GM19468 (cell line): ENCODE results near the gene GALNT17.
"Not testable (repeated sequence)": the region's sequence is repeated elsewhere in the genome, so short reads cannot be mapped to it uniquely, and the experiment has no call there.

ENCODE experiments used
- ATAC-seq: cut with Tn5 transposase; IDR thresholded peaks from one replicate; pipeline ENCODE4 v1.9.1; 2021; ENCODE audit warnings: mild to moderate bottlenecking, moderate library complexity, moderate number of reproducible peaks; ENCODE audit not compliant: unreplicated experiment; ENCODE audit errors: extremely low read depth

Gene GALNT17

DNA sequence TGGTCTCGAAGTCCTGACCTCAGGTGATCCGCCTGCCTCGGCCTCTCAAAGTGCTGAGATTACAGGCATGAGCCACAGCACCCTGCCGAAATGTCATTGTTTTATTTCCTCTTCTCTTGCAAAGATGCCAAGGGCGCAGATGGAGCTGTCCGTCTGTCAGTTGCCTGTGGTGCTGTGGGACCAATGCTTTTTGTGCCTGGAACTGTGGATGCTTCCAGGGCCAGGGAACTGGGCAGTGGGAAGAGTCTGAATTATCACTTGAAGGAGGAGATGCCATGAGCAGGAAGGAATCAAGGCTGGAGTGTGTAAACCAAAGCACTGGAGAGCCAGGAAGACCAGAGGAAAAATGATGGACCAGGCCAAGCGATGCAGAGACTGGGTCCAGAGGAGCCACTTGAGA, 459.9 kb downstream of the GALNT17 start:
- ATAC-seq, result no peak

- ATAC-seq, result not testable (repeated sequence)
Measured at GRCh38 chr7:71592388-71592787, 460.4 kb downstream of the GALNT17 start.

- ATAC-seq, result no peak
Measured at GRCh38 chr7:71594736-71595135, 462.8 kb downstream of the GALNT17 start.

DNA sequence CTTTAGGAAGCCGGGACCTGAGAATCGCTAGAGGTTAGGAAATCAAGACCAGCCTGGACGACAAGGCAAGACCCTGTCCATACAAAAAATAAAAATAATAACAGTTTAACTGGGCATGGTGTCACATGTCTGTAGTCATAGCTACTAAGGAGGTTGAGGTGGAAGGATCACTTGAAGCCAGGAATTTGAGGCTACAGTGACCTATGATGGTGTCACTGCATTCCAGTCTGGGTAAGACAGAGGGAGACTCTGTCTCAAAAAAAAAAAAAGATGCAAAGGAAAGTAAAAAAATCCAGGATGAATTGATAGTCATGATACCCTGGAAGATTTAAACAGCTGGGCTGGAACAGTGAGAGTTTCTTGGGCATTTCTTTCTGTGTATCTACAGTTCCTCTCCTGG, 463.2 kb downstream of the GALNT17 start:
- no peak for ATAC-seq

DNA sequence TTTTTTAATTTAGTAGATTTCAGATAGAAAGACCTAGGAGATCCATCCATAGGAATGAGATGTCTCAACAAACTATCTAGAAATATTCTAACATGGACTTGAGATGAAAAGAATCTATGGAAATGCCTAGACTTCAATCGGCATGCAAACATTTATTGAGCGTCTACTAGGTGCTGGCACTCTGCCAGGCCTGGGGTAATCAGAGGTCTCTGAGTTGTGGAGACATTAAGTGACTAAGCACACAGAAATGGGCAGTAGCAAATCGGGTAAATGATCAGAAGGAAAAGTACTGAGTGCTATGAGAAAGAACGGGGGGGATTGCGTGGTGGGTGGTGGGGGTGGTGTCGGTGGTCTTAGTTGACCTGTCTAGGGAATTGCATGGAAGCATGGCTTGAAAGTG, 466.6 kb downstream of the GALNT17 start:
- no peak for ATAC-seq

DNA sequence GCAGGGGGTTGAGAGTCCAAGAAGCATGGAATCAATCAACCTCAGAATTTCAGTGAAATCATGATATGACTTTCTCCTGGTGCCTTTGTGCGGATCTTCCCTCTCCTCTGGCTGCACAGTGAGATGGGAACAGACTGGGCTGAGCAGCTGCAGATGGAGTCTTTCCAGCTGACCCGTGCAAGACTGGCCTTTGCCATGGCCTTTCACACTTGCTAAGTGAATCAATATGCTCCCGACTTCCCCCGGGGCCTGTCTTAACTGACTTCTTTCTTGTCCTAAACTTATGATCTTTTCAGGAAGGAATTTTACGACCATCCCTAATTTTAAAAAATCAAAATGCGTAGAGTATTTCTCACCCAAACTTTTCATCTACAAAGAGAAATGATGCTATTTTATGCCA, 469.9 kb downstream of the GALNT17 start:
- ATAC-seq, result no peak

DNA sequence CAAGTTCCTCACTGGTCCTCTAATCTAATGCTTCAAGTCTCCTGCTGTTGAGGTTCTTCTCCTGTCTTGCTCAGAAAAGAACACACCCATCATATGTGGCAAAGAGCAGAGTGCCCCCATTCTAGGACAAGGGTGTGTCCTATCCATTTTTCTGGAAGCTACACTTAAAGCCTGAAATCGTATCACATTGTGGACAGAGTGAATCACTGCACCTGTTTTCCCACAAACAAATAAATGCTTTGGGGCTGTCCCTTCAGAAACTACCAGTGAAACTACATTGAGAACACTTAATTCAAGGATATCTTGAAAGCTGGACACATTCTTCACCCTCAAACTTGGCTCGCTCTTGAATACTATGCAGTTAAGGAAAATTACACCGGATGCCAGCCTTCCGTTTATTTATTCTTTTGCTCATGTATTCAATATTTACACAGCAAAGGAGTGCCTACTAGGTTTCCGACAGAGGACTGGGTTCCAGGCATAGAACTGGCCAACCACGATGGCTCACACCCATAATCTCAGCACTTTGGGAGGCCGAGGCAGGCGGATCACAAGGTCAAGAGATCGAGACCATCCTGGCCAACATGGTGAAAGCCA, 473.0 kb downstream of the GALNT17 start:
- ATAC-seq, result no peak

DNA sequence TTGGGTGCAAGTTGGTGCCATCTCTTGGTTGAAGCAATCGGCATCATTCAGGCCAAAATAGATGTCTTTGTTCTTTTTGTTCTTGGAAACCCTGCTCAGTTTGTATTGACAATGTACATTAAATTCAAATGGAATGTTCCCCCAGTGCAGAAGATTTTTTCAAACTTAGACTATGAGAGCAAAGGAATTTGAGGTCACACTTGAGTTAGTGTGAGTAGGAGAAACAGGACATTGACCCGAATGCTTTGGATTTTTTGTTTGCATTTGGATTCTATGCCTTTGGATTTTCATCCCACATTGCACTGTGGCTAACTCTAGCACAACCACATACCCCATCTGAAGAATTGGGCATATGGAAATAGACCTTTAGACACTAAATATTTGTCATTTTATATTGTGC, 480.0 kb downstream of the GALNT17 start:
- ATAC-seq, result no peak

DNA sequence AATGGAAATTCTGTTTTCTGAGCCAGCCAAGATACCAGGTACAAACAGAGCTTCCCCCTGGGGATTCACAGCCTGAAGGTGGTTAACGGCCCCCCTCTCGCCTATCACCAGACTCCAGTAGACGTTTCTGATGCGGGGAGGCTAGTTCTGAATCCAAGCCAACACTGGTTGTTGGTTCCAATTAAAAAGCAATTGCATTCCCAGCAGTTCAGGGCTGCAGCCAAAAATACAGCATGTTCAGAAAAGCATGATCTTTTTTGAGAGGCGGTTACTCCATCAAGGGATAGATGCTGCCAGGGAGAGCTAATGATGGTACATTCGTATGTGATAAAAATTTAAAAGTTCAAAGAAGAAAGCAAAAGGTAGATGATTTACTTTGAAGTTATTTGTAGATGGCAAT, 481.0 kb downstream of the GALNT17 start:
- no peak for ATAC-seq

GRCh38 chr7:71613313-71613712, 481.4 kb downstream of the GALNT17 start:
- no peak for ATAC-seq

DNA sequence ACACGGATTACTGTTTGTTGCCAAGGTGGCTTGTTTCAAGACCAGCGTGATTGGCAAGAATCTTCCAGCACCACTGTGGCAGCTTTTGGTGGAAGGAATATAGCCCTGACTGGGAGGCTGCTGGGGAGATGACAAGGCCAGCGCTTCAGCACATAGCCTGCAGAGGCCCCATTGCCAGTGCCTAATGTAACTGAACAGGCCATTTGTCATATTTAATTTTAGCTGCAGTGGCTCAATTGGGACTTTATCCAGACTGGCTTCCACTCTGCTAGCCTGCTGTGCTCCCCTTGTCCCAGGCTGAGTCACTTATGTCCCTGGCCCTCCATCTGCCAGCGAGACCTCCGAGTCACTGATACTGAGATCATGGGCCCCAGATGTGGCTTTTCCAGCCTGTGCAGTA, 483.1 kb downstream of the GALNT17 start:
- ATAC-seq, result no peak

DNA sequence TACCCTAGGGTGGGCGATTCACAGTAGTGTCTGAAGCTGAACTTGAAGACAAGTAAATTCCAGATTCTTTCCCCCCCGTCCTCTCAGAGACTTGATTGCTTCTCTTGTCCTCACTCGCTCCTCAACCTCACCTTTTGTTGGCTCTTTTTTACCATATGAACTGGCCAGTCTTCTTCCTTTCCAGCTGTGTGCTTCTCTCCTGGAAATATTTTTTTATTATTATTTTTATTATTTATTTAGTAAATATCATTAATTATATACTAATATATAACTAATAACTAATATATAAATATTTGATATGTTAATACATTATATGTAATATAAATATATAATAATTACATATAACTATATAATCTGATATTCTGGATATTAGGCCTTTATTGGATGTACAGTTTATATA, 484.3 kb downstream of the GALNT17 start:
- no peak for ATAC-seq

- ATAC-seq, result no peak
Measured at GRCh38 chr7:71618278-71618677, 486.3 kb downstream of the GALNT17 start.

- no peak for ATAC-seq
Measured at GRCh38 chr7:71625545-71625944, 493.6 kb downstream of the GALNT17 start.

DNA sequence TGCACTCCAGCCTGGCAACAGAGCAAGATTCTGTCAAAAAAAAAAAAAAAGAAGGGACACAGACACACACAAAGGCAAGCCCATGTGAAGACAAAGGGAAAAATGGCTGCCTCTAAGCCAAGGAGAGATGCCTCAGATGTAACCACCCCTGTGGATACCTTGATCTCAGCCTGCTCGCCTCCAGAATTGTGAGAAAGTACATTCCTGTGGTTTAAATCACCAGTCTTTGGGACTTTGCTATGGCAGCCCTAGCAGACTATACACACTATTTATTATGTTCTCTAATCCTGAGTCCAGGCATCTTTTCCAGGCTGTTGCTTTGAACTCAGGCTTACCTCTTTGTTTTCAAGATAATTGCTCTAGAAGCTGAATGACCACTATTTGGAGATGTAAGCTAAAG, 494.3 kb downstream of the GALNT17 start:
- no peak for ATAC-seq

- no peak for ATAC-seq
Measured at GRCh38 chr7:71627651-71628050, 495.7 kb downstream of the GALNT17 start.

GRCh38 chr7:71630516-71630915, 498.6 kb downstream of the GALNT17 start:
- no peak for ATAC-seq

GRCh38 chr7:71633551-71634008, 501.6 kb downstream of the GALNT17 start:
- ATAC-seq, result no peak

DNA sequence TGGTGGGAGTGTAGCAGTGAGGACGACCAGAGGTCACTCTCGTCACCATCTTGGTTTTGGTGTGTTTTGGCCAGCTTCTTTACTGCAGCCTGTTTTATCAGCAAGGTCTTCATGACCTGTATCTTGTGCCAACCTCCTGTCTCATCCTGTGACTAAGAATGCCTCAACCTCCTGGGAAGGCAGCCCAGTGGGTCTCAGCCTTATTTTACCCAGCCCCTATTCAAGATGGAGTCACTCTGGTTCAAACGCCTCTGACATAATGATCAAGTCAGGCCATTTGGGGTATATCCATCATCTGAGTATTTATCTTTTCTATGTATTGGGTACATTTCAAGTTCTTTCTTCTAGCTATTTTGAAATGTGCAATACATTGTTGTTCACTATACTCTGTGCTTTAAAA, 503.9 kb downstream of the GALNT17 start:
- ATAC-seq, result not testable (repeated sequence)

- no peak for ATAC-seq
Measured at GRCh38 chr7:71636329-71636728, 504.4 kb downstream of the GALNT17 start.

DNA sequence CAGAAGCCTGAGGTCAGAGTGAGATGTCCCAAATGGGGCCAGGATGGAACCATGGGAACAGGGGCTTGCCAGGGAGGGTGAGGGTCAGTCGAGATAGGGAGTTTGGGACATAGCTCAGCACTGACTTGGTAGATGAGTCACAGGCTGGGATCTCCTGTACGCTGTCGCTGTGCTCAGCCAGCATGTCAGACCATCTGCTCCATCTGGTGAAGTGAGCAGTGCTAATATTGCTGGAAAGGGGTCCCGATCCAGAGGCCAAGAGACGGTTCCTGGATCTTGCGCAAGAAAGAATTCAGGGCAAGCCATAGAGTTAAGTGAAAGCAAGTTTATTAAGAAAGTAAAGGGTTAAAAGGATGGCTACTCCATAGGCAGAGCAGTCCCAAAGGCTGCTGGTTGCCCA, 505.6 kb downstream of the GALNT17 start:
- ATAC-seq, result no peak

GRCh38 chr7:71638108-71638507, 506.2 kb downstream of the GALNT17 start:
- ATAC-seq, result no peak
